HG03442 (cell line): ENCODE results near the gene MAP4K2.

ENCODE experiments used
- ATAC-seq: cut with Tn5 transposase; IDR thresholded peaks from one replicate; pipeline ENCODE4 v1.9.1; 2021; ENCODE audit warnings: mild to moderate bottlenecking, moderate library complexity; ENCODE audit not compliant: unreplicated experiment

The MAP4K2 gene

GRCh38 chr11:64813826-64814225, 10.8 kb upstream of the MAP4K2 start:
- no peak for ATAC-seq

- ATAC-seq = no peak
Observed at GRCh38 chr11:64810891-64811272, 7.9 kb upstream of the MAP4K2 start.

- ATAC-seq = peak; percentile 70
Observed at GRCh38 chr11:64810271-64810890, 7.4 kb upstream of the MAP4K2 start, which contains the start of gene MEN1. MEN1 (minus strand) TSS chr11:64810551; CDS start chr11:64810109, 442 bp downstream.

GRCh38 chr11:64809781-64810241, 6.8 kb upstream of the MAP4K2 start:
- no peak for ATAC-seq

DNA sequence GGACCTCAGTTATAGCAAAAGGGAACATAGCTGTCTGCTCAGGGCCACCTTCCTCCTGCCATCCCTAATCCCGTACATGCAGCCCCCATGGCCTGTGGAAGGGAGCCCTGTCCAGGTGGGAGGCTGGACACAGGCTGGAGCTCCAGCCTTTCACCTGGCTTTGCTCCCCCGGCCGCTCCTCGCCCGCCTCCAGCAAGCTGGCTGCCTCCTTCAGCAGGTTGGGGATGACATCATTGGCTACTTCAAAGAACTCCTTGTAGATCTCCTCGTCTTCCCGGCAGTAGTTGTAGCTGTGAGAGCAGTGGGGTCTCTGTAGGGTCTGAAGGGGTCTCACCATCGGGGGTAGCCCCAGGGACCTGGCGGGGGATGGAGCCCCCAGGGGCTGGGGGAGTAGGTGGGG, 2.5 kb upstream of the MAP4K2 start:
- ATAC-seq = no peak

DNA sequence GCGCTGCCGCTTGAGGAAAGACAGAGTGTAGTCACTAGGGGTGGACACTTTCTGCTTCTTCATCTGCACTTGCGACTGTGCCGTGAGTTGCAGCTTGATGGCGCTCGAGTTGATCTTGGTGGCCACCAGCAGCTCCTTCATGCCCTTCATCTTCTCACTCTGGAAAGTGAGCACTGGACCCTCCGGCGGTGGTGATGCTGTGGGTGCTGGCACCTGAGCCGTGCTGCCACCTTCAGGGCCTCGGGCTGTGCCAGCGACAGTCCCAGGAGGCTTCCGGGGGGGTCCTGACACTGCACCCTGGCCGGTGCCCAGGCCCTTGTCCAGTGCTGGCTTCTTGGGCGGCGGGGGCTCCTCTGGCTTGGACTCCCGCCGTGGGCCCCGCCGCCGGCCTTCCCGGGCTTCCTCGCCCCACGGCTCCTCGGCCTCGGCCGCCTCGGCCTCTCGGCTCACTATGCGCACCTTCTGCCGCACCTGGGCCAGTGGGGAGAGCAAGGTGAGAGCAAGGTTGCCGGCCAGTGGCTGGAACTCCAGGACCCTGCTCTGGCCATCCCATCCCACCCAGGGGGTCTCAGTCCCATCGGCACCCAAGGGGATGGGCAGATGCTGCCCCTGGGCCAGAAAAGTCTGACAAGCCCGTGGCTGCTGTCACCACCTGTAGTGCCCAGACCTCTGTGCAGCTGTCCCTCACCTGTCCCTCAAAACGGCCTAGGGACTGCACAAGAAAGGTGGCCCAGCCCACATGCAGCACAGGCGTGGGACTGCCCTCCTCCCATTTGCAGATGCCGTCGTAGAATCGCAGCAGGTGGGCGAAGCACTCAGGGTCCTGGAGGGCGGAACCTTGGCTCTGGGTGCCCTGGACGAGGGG, 1.6 kb upstream of the MAP4K2 start:
- ATAC-seq = no peak

DNA sequence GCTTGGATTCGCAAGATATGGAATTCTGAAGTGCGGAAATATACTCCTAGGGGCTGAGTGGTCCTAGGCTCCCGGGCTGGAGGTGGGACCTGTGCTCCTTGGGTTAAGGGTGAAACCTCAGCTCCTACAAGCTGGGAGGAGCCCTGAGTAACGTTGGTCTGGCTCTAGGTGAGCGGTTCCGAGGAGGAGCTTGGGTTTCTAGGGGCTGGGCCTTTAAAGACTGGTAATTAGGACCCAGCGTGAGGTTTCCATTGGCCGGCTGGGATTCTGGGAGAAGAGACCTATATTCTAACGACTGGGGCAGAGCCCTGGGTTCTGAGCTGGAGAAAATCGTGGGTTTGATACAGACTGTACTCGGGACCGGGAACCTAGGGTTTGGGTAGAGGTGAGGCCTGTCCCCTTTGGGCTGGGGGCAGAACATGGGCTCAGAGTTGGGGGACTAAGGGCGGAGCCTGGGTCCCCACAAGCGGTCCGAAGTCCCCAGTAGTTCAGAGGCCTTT, 882 bp upstream of the MAP4K2 start:
- no peak for ATAC-seq

GRCh38 chr11:64802370-64803157, 450 bp downstream of the MAP4K2 start:
- peak; percentile 26 for ATAC-seq

DNA sequence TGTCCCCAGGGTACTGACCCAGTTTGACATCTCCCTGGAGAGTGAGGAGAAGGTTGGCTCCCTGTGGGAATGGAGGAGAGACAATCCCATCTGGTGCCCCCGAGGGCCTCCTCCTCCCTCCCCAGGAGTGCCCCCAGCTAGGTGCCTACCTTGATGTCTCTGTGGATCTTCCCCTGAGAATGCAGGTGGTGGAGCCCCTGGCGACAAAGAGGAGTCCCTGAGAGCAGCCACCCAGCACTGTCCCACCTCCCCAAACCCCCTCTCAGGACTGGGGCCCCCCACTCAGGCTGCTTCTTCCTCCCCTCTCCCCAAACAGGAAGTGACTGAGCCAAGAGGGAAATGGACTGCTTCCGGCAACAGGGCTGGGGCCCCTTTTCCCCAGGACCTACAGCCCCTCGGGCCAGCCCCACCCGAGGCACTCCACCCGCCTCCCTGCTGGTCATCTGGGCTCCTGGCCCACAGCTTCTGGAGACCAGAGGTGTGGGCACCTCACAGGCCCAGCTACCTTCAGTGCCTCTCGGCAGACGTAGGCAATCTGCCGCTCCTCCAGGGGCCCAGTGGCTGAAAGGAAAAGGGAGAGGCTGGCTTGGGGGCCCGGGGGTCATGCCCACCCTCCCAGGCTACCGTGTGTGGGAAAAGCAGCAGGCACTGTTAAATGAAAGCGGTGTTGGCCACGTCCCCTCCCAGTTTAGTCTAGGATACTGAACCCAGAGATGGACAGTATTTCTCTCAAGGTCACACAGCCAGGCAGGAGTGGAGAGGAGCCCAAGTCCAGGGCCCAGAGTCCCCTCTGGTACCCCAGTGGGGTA, 1.2 kb downstream of the MAP4K2 start:
- no peak for ATAC-seq

- ATAC-seq = no peak
Observed at GRCh38 chr11:64801158-64801464, 1.9 kb downstream of the MAP4K2 start.

DNA sequence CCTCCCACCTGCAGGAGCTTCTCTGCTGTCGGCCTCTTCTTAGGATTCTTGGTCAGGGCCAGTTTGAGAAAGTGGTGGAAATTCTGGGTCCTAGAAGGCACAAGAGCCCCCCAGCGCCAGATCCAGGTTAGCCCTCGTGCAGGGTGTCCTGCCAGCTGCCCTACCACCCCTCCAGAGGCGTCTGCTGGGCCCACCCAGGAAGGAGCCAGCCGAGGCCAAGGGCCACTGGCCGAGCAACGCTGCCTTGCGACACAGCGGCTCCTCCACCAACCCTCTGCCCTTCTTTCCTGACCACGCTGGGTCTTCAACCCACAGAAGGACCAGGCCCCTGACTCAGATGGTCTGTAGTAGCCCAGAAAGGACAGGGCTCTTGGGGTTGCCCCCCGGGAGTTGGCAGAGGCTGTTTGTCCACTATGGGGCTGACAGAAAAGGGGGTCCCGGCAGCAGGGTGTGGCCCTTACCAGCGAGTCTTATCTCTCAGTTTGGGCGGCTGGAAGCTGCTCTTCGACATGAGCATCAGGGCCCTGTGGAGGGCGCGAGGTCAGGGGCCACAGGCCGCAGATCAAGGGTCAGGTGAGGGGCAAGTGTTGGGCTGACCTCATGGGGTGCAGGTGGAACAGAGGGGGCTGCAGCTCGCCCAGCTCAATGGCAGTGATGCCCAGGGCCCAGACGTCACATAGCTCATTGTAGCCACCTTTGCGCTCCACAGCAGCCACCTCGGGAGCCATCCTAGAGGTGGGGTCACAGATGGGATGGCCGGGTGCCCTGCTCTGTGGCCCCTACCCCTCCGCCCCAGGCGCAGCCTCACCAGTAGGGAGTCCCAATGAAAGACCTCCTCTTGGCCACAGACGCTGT, 2.5 kb downstream of the MAP4K2 start:
- no peak for ATAC-seq

DNA sequence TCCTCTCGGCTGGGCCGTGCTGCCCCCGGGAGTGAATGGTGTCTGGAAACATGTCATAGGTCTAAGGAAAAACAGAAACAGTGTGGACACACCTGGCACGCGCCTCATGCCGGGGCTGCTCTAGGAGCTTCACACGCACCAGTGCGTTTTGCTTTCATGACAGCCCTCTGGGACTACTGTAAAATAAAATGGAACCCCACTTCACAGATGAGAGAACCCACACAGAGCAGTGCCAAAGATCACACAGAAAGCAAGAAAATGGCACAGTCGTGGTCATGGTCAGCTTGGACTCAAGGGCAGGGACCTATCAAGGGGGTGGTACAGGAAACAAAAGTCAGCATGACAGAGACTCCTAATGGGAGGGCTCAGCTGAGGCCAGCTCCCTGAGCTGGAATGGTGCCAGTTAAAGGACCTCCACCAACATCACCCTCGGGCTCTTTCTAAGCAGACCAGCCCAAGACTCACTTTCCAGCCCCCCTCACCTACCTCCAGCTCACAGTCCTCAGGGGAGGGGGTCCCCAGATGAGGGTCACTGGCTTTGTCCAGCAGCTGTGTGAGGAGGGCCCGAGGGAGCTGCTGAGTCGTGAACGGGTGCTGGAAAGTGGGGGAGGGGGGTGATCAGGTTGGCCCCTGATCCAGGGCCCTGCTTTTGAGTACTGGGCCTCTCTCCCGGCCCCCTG, 3.3 kb downstream of the MAP4K2 start:
- no peak for ATAC-seq

DNA sequence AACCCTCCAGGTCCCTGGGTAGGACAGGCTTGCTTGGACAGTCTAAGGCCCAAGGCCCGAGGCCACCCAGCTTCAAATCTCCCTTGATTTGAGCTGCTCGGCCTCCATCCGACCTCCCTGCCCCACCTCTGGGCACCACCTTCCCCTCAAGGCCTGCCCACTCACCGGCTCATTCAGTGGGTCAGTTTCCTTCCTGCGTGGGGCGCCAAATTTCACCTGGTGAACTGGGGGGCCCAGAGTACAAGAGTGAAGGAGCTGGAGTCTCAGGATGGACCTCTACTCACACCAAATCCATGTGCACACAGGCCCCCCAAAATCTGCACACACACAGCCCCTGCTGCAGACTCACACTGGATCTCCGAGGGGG, 3.8 kb downstream of the MAP4K2 start:
- ATAC-seq = no peak

GRCh38 chr11:64796757-64797541, 6.1 kb downstream of the MAP4K2 start:
- ATAC-seq = no peak

DNA sequence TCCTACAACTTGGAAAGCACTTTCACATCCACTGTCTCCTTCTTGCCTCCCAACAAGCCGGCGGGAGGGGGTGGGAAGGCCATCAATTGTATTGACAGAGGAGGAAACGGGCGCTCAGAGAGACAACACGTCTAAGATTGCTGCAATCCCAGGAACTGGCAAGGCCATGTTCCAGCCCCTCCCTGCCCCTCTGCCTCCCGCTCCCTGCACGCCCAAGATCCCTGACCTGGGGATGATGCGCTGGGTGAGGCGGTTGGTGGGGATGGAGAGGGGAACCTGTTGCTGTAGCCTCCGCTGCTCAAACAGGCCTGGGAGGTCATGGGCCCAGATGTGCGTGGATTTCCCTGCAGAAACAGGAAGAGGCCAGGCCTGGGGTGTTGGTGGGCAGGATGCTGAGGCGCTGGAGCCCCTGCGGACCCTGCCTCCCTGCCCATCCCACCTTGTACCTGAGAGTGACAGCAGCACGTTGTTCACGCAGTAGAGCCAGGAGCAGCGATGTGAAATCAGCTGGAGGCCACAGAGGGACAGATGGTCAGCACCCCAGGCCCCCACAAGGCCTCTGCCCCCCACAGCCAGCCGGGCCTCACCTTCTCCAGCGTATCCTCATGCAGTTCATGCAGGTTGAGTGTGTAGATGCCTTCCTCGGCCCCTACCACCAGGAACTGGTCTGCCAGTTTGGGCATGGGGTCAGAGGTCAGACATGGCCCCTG, 6.8 kb downstream of the MAP4K2 start:
- ATAC-seq = no peak

DNA sequence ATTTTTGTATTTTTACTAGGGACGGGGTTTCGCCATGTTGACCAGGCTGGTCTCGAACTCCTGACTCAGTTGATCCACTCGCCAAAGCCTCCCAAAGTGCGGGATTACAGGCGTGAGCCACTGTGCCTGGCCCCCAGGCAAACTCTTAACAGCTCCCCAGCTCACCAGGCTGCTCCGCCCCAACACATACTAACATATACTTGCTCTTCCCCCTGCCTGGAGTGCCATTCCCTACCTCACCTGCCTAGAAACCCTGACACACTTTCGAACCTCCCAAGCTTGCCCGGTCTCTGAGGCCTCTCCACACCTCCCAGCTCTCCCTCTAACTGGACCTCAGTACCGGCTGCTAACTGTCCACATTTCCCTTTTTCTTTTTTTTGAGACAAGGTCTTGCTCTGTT, 8.5 kb downstream of the MAP4K2 start:
- no peak for ATAC-seq

DNA sequence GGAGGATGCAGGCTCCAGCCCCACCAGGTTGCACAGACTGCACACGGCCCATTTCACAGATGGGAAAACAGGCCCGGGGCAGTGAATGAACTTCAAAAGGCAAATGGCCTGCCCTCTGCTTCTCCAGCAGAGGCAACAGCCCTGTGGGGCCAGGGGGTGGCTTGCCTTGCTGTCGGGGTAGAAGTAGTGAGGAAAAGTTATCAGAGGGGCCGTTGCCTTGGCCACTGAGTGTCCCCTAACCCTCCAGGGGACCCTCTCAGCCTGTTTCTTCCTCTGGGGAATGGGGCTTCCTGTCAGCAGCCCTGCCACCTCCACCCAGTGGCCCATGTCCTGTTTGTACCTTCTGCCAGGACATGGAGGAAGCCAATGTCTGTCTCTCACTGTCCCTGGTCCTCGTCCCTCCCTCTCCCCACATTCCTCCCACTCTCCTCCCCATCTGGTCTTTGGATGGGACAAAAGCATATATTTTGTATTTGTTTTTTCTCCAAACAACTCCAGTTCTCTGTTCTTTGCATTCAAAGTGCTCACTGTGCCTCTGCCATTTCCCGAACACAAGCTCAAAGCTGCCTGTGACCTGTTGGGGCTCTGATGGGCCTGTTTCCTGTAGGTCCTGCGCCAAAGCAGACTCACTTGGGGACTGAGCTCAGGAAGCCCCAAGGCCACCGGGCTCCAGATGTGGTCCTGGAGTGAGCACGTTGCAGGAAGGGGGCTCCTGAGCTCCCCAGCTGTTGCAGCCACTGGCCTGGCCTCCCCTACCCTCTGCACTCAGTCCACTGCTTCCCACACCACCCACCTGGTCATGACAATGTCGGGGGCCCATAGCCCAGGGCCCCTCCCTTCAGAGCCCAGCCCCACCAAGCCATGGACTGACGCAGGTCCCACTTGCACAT, 9.5 kb downstream of the MAP4K2 start:
- no peak for ATAC-seq
